SJCRH30 (cell line): ENCODE measurements around the gene ICOSLG. TPM values are rescaled to one million over a fixed set of nuclear protein-coding genes. Genes with fewer than 3 reads are reported as not detected.
"Not testable (repeated sequence)": the region's sequence is repeated elsewhere in the genome, so short reads cannot be mapped to it uniquely, and the experiment has no call there.

Source experiments
- DNase-seq, 2 experiments: peaks; one replicate each; pipeline ENCODE4 v3.0.0-alpha.2; 2015 to 2020
- H3K27ac ChIP-seq: fragments of 250-450 bp; sonication (Bioruptor Pico); 2 replicates; pipeline ENCODE4 v1.5.1; 2020; ENCODE audit warnings: mild to moderate bottlenecking, moderate library complexity
- H3K27me3 ChIP-seq: fragments of 250-450 bp; sonication (Bioruptor Pico); 2 replicates; pipeline ENCODE4 v1.5.1; 2020; ENCODE audit warnings: mild to moderate bottlenecking, moderate library complexity
- H3K36me3 ChIP-seq: fragments of 250-450 bp; sonication (Bioruptor Pico); 2 replicates; pipeline ENCODE4 v1.5.1; 2020; ENCODE audit warnings: mild to moderate bottlenecking, moderate library complexity
- H3K4me1 ChIP-seq: fragments of 250-450 bp; sonication (Bioruptor Pico); 2 replicates; pipeline ENCODE4 v1.5.1; 2020; ENCODE audit warnings: mild to moderate bottlenecking, moderate library complexity
- H3K4me3 ChIP-seq: fragments of 250-450 bp; sonication (Bioruptor Pico); 2 replicates; pipeline ENCODE4 v1.5.1; 2020; ENCODE audit warnings: mild to moderate bottlenecking, moderate library complexity
- H3K9me3 ChIP-seq: fragments of 250-450 bp; sonication (Bioruptor Pico); replicated peaks from 2 replicates; pipeline ENCODE4 v1.5.1; 2020; ENCODE audit warnings: mild to moderate bottlenecking, moderate library complexity
- total RNA-seq: library from RNA; depleted of rRNA; stranded (reverse); fragments of >200 nt; shearing (Covaris generic); gene quantifications from 2 replicates; pipeline ENCODE4 v1.2.3, GENCODE V29; 2014; rRNA removed

The ICOSLG gene
- total RNA-seq, 1 experiment from 2014 or later: not detected

DNA sequence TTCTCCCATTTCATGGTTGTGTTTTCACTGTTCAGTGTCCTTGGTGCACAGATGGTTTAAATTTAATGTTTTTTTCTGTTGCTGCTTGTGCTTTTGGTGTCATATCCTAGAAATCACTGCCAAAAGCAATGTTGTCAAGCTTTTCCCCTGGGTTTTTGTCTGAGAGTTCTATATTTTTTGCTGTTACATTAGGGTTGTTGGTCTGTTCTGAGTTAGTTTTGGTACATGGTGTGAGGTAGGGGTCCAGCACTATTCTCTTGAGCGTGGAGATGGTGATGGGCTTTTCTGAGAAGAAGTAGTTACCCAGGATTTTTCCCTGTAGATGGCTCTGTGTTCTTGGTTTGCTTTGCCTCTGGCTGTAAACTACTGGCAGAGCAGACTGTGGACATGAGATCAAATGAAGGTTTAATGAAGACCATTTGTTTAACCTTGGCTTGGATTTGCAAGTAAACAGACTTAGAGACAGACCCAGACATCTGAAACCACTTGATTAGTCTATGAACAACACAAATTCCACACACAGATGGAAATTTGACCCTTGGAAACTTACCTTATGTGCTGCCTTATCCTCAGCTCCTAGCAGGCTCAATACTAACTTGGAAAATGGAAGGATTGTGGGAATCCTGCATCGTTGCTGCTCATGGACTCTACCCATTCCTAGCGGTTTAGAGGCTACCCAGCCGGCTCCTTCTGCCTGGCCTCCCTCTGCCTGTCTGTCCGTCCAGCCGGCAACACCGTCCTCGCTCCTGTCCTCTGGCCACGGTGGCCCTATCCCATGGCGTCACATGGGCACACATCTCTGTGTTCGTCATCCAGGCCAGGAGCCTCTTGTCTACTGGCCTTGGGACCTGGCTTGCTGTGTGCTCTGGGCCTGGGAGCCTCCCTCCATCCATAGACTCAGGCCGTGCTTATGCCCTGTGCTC lies 50.1 kb downstream of the ICOSLG start:
- H3K4me3 ChIP-seq, H3K9me3 ChIP-seq, H3K36me3 ChIP-seq, H3K27ac ChIP-seq, DNase-seq, H3K27me3 ChIP-seq, H3K4me1 ChIP-seq: not testable (repeated sequence)

DNA sequence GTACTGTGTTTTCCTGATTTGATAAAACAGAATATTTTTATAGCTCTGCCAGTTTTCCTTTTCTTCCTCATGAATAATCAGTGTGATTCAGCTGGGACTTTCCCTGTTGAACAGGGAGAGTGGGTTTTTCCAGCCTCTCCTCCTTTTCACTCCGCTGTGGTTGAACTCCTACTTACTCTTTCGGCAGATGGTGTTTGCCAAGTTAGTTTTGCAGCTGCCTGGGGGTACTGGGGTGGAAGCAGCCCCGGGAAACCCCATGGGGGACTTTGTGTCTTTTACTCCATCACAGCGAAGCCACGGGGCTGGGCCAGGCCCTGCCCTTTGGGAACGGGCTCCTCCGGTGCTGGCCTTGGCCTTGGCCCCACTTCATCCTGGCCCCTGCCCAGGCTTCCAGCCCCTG lies 55.9 kb downstream of the ICOSLG start:
- not testable (repeated sequence) for H3K4me1 ChIP-seq, DNase-seq, H3K4me3 ChIP-seq, H3K27ac ChIP-seq, H3K36me3 ChIP-seq, H3K9me3 ChIP-seq, H3K27me3 ChIP-seq

- not testable (repeated sequence) for DNase-seq, H3K4me3 ChIP-seq, H3K36me3 ChIP-seq, H3K27me3 ChIP-seq, H3K9me3 ChIP-seq, H3K4me1 ChIP-seq, H3K27ac ChIP-seq
Observed at GRCh38 chr21:44182202-44182601, 58.5 kb downstream of the ICOSLG start.

GRCh38 chr21:44181506-44181905 lies 59.2 kb downstream of the ICOSLG start:
- H3K36me3 ChIP-seq, H3K27ac ChIP-seq, H3K4me3 ChIP-seq, DNase-seq, H3K27me3 ChIP-seq, H3K9me3 ChIP-seq, H3K4me1 ChIP-seq: not testable (repeated sequence)

GRCh38 chr21:44176127-44176526 lies 64.6 kb downstream of the ICOSLG start:
- H3K9me3 ChIP-seq, H3K4me1 ChIP-seq, H3K27me3 ChIP-seq, H3K27ac ChIP-seq, H3K4me3 ChIP-seq, DNase-seq, H3K36me3 ChIP-seq: not testable (repeated sequence)

DNA sequence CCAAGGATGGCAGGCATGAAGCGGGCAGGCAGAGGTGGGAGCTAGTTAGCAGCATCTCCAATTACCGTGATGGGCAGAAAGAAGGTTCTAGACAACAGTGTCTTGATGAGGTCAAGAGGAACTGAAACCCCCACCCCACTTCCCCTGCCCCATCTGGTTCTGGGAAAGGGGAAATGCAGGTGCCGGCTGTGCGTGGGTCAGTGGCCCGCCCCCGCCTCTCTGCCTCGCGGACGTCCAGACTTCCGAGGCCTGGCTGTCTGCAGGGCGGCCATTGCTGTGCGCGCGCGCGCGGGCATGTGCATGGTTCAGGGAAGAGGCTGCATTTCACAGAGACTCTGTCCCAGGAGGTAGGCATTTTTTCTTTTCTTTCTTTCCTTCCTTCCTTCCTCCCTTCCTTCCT lies 65.6 kb downstream of the ICOSLG start:
- DNase-seq, H3K9me3 ChIP-seq, H3K27me3 ChIP-seq, H3K4me1 ChIP-seq, H3K36me3 ChIP-seq, H3K27ac ChIP-seq, H3K4me3 ChIP-seq: not testable (repeated sequence)

Other genes starting within 250 kb of the ICOSLG start
- gene TRAPPC10, start 228.6 kb downstream of the ICOSLG start, total RNA-seq: 24.6 and 31.0 TPM in 2 replicates
- gene PWP2, start 133.5 kb downstream of the ICOSLG start, total RNA-seq: 1.1 and 1.4 TPM in 2 replicates
- 5.1 and 6.5 TPM in 2 replicates for gene GATD3, start 107.3 kb downstream of the ICOSLG start, total RNA-seq
- not detected in 2 replicates for gene DNMT3L, start 21.0 kb upstream of the ICOSLG start, total RNA-seq
- 0.10 TPM in 1 of 2 replicates, not detected in the other for gene AIRE, start 44.9 kb upstream of the ICOSLG start, total RNA-seq
- 49.8 and 50.7 TPM in 2 replicates for gene PFKL, start 59.1 kb upstream of the ICOSLG start, total RNA-seq
- gene CFAP410, start 98.4 kb upstream of the ICOSLG start, total RNA-seq: 7.5 and 8.2 TPM in 2 replicates
- 0.61 and 0.87 TPM in 2 replicates for gene TRPM2, start 112.7 kb upstream of the ICOSLG start, total RNA-seq
- not detected in 2 replicates for gene LRRC3, start 214.6 kb upstream of the ICOSLG start, total RNA-seq